Epithelial cell of proximal tubule (primary cell): ENCODE measurements around the gene CFAP43. TPM values are rescaled to one million over a fixed set of nuclear protein-coding genes. Genes with fewer than 3 reads are reported as not detected.
A peak's percentile ranks its signal among the peaks of the same experiment; 100 is the strongest.

ENCODE experiments used
- DNase-seq: peaks from one replicate; pipeline ENCODE4 v3.0.0-alpha.2; 2011; ENCODE audit warnings: low read depth
- H3K4me3 ChIP-seq: 2 replicates; pipeline ENCODE4 v1.5.1; 2011; ENCODE audit warnings: low read depth, mild to moderate bottlenecking, low read length
- total RNA-seq: library from RNA; depleted of rRNA; stranded (reverse); fragments of >200 nt; gene quantifications from 2 replicates; pipeline ENCODE4 v1.2.3, GENCODE V29; 2015
- TF ChIP-seq, protein P1 (sequence below): conservative IDR thresholded peaks from 2 replicates; pipeline ENCODE4 v1.5.1; 2012; ENCODE audit warnings: low read depth, mild to moderate bottlenecking, low read length

The CFAP43 gene
- total RNA-seq, 1 donor from 2014 or later = 0.46 TPM

DNA sequence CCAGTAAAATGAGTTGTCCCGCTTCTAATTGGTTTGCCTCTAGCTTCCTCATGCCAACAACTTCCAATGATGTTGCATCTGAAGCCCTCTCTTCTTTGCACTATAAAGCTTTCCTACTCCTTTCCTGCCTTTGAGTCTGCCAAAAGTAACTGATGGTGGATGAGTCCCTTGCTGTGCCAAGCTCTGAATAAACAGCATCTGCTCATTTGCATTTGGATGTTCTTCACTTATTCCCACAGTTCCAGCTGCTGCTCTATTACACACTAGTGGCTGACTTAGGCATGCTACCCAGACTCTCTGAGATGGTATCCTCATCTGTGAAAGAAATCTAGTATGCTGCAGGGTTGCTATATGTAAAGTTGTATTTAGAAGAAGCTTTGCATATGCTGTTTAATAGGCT is 85.3 kb downstream of the CFAP43 start:
- DNase-seq = no peak
- TF ChIP-seq, protein P1, sequence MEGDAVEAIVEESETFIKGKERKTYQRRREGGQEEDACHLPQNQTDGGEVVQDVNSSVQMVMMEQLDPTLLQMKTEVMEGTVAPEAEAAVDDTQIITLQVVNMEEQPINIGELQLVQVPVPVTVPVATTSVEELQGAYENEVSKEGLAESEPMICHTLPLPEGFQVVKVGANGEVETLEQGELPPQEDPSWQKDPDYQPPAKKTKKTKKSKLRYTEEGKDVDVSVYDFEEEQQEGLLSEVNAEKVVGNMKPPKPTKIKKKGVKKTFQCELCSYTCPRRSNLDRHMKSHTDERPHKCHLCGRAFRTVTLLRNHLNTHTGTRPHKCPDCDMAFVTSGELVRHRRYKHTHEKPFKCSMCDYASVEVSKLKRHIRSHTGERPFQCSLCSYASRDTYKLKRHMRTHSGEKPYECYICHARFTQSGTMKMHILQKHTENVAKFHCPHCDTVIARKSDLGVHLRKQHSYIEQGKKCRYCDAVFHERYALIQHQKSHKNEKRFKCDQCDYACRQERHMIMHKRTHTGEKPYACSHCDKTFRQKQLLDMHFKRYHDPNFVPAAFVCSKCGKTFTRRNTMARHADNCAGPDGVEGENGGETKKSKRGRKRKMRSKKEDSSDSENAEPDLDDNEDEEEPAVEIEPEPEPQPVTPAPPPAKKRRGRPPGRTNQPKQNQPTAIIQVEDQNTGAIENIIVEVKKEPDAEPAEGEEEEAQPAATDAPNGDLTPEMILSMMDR = no peak

DNA sequence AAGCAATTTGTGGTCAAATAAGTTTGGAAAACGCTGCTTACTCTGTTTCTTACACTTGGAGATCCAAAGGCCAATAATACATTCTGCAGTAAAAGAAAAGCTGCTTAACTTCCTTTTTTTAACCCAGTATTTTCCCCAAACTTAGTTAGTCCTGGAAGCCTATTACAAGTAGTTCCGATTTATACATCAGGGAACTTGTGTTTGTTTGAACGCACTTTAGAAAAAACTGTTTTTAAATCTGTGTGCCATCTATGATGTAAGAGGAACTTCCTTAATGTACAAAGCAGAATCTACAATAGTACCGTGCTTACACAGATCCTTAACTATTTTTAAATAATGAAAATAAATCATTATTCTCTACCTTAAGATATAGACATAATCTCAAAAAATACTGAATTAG is 87.2 kb downstream of the CFAP43 start:
- DNase-seq = no peak
- no peak overlapping the region for H3K4me3 ChIP-seq
- TF ChIP-seq, protein P1 = no peak

More for the DNA sequence above, 85.3 kb downstream of the CFAP43 start:
- no peak overlapping the region for H3K4me3 ChIP-seq

DNA sequence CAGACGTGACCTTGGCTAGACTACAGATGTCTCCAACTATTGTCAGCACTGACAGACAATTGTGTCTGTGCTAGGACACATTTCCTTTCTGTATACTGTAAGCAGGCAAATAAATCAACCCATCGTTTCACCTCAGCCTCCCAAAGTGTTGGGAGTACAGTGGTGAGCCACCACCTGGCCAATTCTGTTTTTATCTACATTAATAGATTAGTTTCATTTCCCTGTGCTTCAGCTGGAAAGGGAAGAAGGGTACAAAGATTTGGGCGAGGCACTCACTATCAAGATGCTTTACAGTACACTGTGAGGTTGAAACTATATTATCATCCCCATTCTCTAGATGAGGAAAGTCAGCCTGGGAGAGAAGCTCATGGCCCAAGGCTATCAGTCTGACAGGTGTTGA is 88.3 kb downstream of the CFAP43 start:
- H3K4me3 ChIP-seq = no peak overlapping the region
- TF ChIP-seq, protein P1 = no peak
- no peak for DNase-seq

DNA sequence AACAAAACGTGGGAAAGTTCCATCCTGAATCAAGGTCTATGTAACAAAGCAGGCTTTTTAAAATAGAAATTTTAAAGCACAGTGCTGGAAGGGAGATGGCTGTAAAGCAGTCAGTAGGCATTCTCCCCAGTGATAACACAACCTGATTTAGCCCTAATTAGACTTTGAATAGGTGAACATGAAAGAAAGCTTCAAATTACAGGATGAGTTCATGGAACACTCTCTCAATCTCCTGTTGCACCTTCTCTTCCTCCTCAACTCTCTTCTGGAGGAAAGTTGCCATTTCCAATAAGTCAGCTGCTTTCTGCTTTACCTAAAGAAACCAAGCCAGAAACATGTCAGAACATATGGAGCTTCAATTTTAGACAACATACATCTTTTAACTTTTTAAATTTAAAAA is 90.1 kb downstream of the CFAP43 start:
- no peak for DNase-seq
- TF ChIP-seq, protein P1 = no peak
- no peak overlapping the region for H3K4me3 ChIP-seq

DNA sequence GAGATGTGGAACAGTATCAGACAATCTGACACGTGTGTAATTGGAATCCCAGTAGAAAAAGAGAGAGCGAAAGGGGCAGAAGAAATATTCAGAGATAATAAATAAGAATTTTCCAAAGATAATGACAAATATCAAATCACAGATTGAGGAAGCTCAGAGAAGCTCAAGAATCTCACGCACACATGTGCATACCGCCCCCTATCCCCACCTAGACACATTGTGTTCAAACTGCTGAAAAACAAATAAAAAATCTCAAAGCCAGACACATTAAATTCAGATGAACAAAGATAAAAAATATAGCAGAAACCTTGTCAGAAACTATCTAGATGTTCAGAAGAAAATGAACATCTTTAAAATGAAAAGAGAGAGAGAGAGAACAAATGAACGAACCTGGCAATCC is 92.9 kb downstream of the CFAP43 start:
- H3K4me3 ChIP-seq = no peak overlapping the region
- no peak for DNase-seq
- TF ChIP-seq, protein P1 = peak; percentile 53

DNA sequence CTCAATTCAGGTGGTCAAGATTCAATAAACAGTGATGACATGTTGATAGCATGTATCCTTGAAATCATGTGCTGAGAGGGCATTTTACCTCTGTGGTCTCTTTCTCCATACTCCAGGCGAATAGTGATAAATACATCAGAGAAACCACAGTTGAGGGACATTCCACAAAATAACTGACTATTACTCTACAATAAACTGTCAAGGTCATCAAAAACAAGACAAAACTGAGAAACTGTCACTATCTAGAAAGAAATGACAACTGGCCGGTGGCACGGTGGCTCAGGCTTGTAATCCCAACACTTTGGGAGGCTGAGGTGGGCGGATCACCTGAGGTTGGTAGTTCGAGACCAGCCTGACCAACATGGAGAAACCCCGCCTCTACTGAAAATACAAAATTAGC is 94.0 kb downstream of the CFAP43 start:
- H3K4me3 ChIP-seq = no peak overlapping the region
- TF ChIP-seq, protein P1 = no peak
- DNase-seq = no peak

DNA sequence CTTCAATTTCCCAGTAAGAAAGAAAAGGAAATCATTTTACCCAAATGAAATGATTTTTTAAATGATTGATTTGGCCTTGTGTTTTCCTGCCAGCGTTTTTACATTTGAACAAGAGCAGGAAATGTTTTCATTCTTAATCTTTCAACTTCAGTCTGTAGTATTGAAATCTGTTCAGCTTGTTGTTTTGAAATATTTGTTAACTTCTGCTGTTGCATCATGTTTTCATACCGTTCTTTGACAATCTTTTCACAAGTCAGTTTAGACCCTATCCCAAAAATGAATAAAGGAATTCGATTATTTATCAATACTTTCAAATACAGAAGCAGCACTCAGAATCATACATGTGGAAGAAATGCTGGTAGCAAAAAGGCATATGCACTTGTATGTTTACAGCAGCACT is 102.1 kb downstream of the CFAP43 start:
- H3K4me3 ChIP-seq = no peak overlapping the region
- TF ChIP-seq, protein P1 = no peak
- DNase-seq = no peak
